LoVo (cell line): ENCODE measurements around the gene SFSWAP.
"Not testable (repeated sequence)": the region's sequence is repeated elsewhere in the genome, so short reads cannot be mapped to it uniquely, and the experiment has no call there.

Source experiments
- DNase-seq: peaks from one replicate; pipeline ENCODE4 v3.0.0-alpha.2; 2016; ENCODE audit warnings: low spot score

SFSWAP gene

GRCh38 chr12:131761638-131762037 lies 50.7 kb downstream of the SFSWAP start:
- DNase-seq, result no peak

- no peak for DNase-seq
Observed at GRCh38 chr12:131764738-131765137, 53.8 kb downstream of the SFSWAP start.

GRCh38 chr12:131765961-131766360 lies 55.1 kb downstream of the SFSWAP start:
- DNase-seq, result no peak

GRCh38 chr12:131766382-131767107 lies 55.7 kb downstream of the SFSWAP start:
- no peak for DNase-seq

GRCh38 chr12:131770120-131770519 lies 59.2 kb downstream of the SFSWAP start:
- DNase-seq, result no peak

GRCh38 chr12:131771965-131772364 lies 61.1 kb downstream of the SFSWAP start:
- DNase-seq, result no peak

- DNase-seq, result no peak
Observed at GRCh38 chr12:131773582-131774221, 62.8 kb downstream of the SFSWAP start.

- no peak for DNase-seq
Observed at GRCh38 chr12:131774576-131775391, 63.9 kb downstream of the SFSWAP start.

- no peak for DNase-seq
Observed at GRCh38 chr12:131775392-131776236, 64.7 kb downstream of the SFSWAP start.

- DNase-seq, result no peak
Observed at GRCh38 chr12:131776237-131776889, 65.5 kb downstream of the SFSWAP start.

- not testable (repeated sequence) for DNase-seq
Observed at GRCh38 chr12:131777269-131777668, 66.4 kb downstream of the SFSWAP start.

- no peak for DNase-seq
Observed at GRCh38 chr12:131779027-131779426, 68.1 kb downstream of the SFSWAP start.

GRCh38 chr12:131782061-131782460 lies 71.2 kb downstream of the SFSWAP start:
- DNase-seq, result no peak

- DNase-seq, result no peak
Observed at GRCh38 chr12:131783915-131784541, 73.1 kb downstream of the SFSWAP start.

- no peak for DNase-seq
Observed at GRCh38 chr12:131784909-131785762, 74.2 kb downstream of the SFSWAP start.

GRCh38 chr12:131785763-131786330 lies 75.0 kb downstream of the SFSWAP start:
- no peak for DNase-seq

- no peak for DNase-seq
Observed at GRCh38 chr12:131786331-131786730, 75.4 kb downstream of the SFSWAP start.

- no peak for DNase-seq
Observed at GRCh38 chr12:131787143-131787660, 76.3 kb downstream of the SFSWAP start.

GRCh38 chr12:131788070-131788469 lies 77.2 kb downstream of the SFSWAP start:
- no peak for DNase-seq
